Neural cell (in vitro differentiated cells): ENCODE data around the gene ACAP3. TPM values are rescaled to one million over a fixed set of nuclear protein-coding genes. Genes with fewer than 3 reads are reported as not detected.

ENCODE experiments used
- H2AFZ ChIP-seq: fragments of 200-600, 300-800 bp; sonication (generic), shearing (Covaris generic); 2 replicates; pipeline ENCODE4 v1.6.0; 2014; ENCODE audit warnings: low read depth, mild to moderate bottlenecking, antibody characterized with exemption, low read length, moderate library complexity
- H3F3A ChIP-seq: fragments of 200-600 bp; shearing (Covaris generic); 2 replicates; pipeline ENCODE4 v1.6.1; 2016; ENCODE audit warnings: mild to moderate bottlenecking, moderate library complexity, mixed read lengths, antibody characterized with exemption, low read length; ENCODE audit not compliant: insufficient read depth, poor library complexity, severe bottlenecking
- H3K27ac ChIP-seq: fragments of 200-600, 300-800 bp; sonication (generic), shearing (Covaris generic); 2 replicates; pipeline ENCODE4 v1.5.1; 2014; ENCODE audit warnings: mild to moderate bottlenecking, low read length, moderate library complexity
- H3K27me3 ChIP-seq: fragments of 300-800, 200-600 bp; sonication (generic), shearing (Covaris generic); 2 replicates; pipeline ENCODE4 v1.6.0; 2014; ENCODE audit warnings: mild to moderate bottlenecking, low read depth, low read length, moderate library complexity; ENCODE audit not compliant: insufficient read depth
- H3K36me3 ChIP-seq: fragments of 300-800, 200-600 bp; sonication (generic), shearing (Covaris generic); 2 replicates; pipeline ENCODE4 v1.5.1; 2014; ENCODE audit warnings: mild to moderate bottlenecking, antibody characterized with exemption, low read length, moderate library complexity; ENCODE audit not compliant: insufficient read depth
- H3K4me2 ChIP-seq: fragments of 300-800, 200-600 bp; sonication (generic), shearing (Covaris generic); 2 replicates; pipeline ENCODE4 v1.6.0; 2014; ENCODE audit warnings: mild to moderate bottlenecking, low read length
- H3K4me3 ChIP-seq: fragments of 300-800, 200-600 bp; sonication (generic), shearing (Covaris generic); 2 replicates; pipeline ENCODE4 v1.5.1; 2014; ENCODE audit warnings: mild to moderate bottlenecking, low read length, moderate library complexity
- H3K79me2 ChIP-seq: fragments of 200-600 bp; shearing (Covaris generic); replicated peaks from 2 replicates; pipeline ENCODE4 v1.6.0; 2014; ENCODE audit warnings: mild to moderate bottlenecking, low read length, moderate library complexity; ENCODE audit not compliant: insufficient read depth
- H3K9ac ChIP-seq: fragments of 300-800, 200-600 bp; sonication (generic), shearing (Covaris generic); 2 replicates; pipeline ENCODE4 v1.6.1; 2016; ENCODE audit warnings: mild to moderate bottlenecking, low read length, mixed read lengths
- H3K9me2 ChIP-seq: fragments of 200-600 bp; shearing (Covaris generic); 2 replicates; pipeline ENCODE4 v1.6.1; 2016; ENCODE audit warnings: mild to moderate bottlenecking, low read length, mixed read lengths; ENCODE audit not compliant: insufficient read depth
- H3K9me3 ChIP-seq: fragments of 200-600, 300-800 bp; sonication (generic), shearing (Covaris generic); 2 replicates; pipeline ENCODE4 v1.6.1; 2016; ENCODE audit warnings: mild to moderate bottlenecking, mixed run types, low read length, moderate library complexity, mixed read lengths
- H4K20me1 ChIP-seq: fragments of 200-600 bp; shearing (Covaris generic); 2 replicates; pipeline ENCODE4 v1.6.1; 2016; ENCODE audit warnings: mild to moderate bottlenecking, mixed run types; ENCODE audit not compliant: insufficient read depth
- EP300 ChIP-seq: fragments of 450-650 bp; conservative IDR thresholded peaks from 2 replicates; pipeline ENCODE4 v1.6.1; 2014; ENCODE audit warnings: antibody characterized with exemption, mild to moderate bottlenecking, moderate library complexity; ENCODE audit not compliant: poor library complexity, severe bottlenecking
- EZH2 ChIP-seq: fragments of 200-600, 300-800 bp; shearing (Covaris generic), sonication (generic); IDR thresholded peaks from 2 replicates; pipeline ENCODE4 v1.6.1; 2014; ENCODE audit warnings: antibody characterized with exemption, low read length, borderline replicate concordance, mild to moderate bottlenecking; ENCODE audit not compliant: insufficient read depth, poor library complexity, severe bottlenecking
- MXI1 ChIP-seq: fragments of 450-650 bp; conservative IDR thresholded peaks from 2 replicates; pipeline ENCODE4 v1.6.1; 2014; ENCODE audit warnings: antibody characterized with exemption, mild to moderate bottlenecking; ENCODE audit not compliant: poor library complexity, severe bottlenecking
- POLR2AphosphoS5 ChIP-seq: IDR thresholded peaks from 2 replicates; pipeline ENCODE4 v1.6.1; 2012
- RAD21 ChIP-seq: fragments of 450-650 bp; conservative IDR thresholded peaks from 2 replicates; pipeline ENCODE4 v1.6.1; 2014; ENCODE audit warnings: antibody characterized with exemption, mild to moderate bottlenecking, moderate library complexity
- REST ChIP-seq: IDR thresholded peaks from 2 replicates; pipeline ENCODE4 v1.6.1; 2012; ENCODE audit warnings: borderline replicate concordance
- SMC3 ChIP-seq: fragments of 450-650 bp; conservative IDR thresholded peaks from 2 replicates; pipeline ENCODE4 v1.6.1; 2014; ENCODE audit warnings: antibody characterized with exemption, mild to moderate bottlenecking, moderate library complexity; ENCODE audit not compliant: poor library complexity
- TAF1 ChIP-seq: IDR thresholded peaks from 2 replicates; pipeline ENCODE4 v1.6.1; 2012; ENCODE audit warnings: low read depth
- polyA plus RNA-seq: library from polyadenylated mRNA; depleted of rRNA; stranded (reverse); fragments of >200 nt; gene quantifications from 2 replicates; pipeline ENCODE4 v1.2.3, GENCODE V29; 2014
- TF ChIP-seq, protein P1 (sequence below): fragments of 450-650 bp; IDR thresholded peaks from 2 replicates; pipeline ENCODE4 v1.5.1; 2014; ENCODE audit warnings: antibody characterized with exemption, mild to moderate bottlenecking, moderate library complexity; ENCODE audit not compliant: poor library complexity, severe bottlenecking

The ACAP3 gene
- polyA plus RNA-seq, 1 donor from 2014 or later: 186 TPM

DNA sequence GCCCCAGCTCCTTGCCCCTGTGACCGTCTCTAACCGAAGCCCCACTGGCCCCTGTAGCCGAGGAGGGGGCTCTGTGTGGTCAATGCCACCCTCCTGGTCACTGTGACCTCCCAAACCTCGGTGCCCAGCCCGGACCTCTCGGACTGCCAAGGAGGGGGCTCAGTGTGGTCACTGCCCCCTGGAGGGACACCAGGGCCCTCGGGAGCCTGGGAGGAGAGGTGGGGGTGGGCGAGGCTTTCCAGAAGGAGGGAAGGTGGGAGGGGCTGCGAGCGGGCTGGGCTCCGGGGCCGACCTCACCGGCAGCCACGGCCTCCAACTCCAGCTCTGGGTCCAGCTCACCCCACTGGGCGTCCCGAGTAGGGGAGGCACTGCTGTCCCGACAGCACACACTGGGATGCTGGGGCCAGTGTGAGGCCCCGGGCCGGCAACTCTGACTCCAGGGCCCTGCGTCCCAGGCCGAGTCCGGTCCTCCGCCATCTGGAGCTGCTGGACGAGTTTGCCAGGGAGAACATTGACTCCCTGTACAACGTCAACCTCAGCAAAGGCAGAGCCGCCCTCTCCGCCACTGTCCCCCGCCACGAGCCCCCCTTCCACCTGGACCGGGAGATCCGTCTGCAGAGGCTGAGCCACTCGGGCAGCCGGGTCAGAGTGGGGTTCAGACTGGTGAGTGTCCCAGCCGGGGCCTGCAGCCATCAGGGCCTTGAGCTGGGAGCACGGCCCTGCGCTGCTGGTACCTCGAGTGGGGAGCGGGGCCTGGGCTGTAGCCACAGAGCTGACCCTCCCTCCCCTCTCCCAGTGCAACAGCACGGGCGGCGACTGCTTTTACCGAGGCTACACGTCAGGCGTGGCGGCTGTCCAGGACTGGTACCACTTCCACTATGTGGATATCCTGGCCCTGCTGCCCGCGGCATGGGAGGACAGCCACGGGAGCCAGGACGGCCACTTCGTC is 21.1 kb downstream of the ACAP3 start:
- Histone ChIP-seq H2AFZ (no peak overlapping the region), H3K4me3 (no peak overlapping the region), H3F3A (no peaks in the 10 kb centered on the region), H4K20me1 (no peaks in the 10 kb centered on the region), H3K9me2 (no peaks in the 10 kb centered on the region), H3K9me3 (no peaks in the 10 kb centered on the region), H3K27ac (no peak overlapping the region), H3K9ac (no peak overlapping the region), H3K79me2 (no peaks in the 10 kb centered on the region), H3K36me3 (no peaks in the 10 kb centered on the region), H3K27me3 (no peaks in the 10 kb centered on the region), H3K4me2 (no peak overlapping the region)
- no peak for TF ChIP-seq POLR2AphosphoS5
- no peak for TF ChIP-seq MXI1
- TF ChIP-seq EP300: no peak
- TF ChIP-seq SMC3: no peak
- TF ChIP-seq EZH2: no peak
- no peak for TF ChIP-seq RAD21
- no peak for TF ChIP-seq REST
- no peak for TF ChIP-seq TAF1
- TF ChIP-seq, protein P1, sequence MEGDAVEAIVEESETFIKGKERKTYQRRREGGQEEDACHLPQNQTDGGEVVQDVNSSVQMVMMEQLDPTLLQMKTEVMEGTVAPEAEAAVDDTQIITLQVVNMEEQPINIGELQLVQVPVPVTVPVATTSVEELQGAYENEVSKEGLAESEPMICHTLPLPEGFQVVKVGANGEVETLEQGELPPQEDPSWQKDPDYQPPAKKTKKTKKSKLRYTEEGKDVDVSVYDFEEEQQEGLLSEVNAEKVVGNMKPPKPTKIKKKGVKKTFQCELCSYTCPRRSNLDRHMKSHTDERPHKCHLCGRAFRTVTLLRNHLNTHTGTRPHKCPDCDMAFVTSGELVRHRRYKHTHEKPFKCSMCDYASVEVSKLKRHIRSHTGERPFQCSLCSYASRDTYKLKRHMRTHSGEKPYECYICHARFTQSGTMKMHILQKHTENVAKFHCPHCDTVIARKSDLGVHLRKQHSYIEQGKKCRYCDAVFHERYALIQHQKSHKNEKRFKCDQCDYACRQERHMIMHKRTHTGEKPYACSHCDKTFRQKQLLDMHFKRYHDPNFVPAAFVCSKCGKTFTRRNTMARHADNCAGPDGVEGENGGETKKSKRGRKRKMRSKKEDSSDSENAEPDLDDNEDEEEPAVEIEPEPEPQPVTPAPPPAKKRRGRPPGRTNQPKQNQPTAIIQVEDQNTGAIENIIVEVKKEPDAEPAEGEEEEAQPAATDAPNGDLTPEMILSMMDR: no peak

DNA sequence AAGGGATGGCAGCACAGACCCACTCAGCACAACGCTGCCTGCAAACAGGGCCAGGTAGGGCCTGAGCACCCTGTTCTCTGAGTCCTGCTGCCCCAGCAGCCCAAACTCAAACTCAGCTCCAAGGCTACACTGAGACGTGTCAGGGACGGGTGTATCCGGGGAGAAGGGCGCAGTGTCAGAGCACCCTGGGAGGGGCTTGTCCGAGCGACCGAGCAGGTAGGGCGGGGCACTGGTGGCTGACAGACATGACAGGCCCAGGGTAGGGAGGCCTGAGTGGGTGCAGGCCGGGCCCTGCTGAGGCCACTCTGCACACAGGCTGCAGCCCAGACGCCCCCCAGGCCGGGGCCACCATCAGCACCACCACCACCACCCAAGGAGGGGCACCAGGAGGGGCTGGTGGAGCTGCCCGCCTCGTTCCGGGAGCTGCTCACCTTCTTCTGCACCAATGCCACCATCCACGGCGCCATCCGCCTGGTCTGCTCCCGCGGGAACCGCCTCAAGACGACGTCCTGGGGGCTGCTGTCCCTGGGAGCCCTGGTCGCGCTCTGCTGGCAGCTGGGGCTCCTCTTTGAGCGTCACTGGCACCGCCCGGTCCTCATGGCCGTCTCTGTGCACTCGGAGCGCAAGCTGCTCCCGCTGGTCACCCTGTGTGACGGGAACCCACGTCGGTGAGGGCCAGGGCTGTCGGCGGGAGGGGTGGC is 22.0 kb downstream of the ACAP3 start:
- no peak overlapping the region for H3K4me3 ChIP-seq
- no peak overlapping the region for H3K27ac ChIP-seq
- H3K27me3 ChIP-seq: no peaks in the 10 kb centered on the region
- H3K9ac ChIP-seq: no peak overlapping the region
- H3K36me3 ChIP-seq: no peaks in the 10 kb centered on the region
- H3K79me2 ChIP-seq: no peaks in the 10 kb centered on the region
- TF ChIP-seq TAF1 (no peak), EZH2 (no peak), RAD21 (no peak), POLR2AphosphoS5 (no peak), MXI1 (no peak), SMC3 (no peak), REST (no peak), EP300 (no peak)
- TF ChIP-seq, protein P1: no peak
- no peaks in the 10 kb centered on the region for H4K20me1 ChIP-seq
- H3F3A ChIP-seq: no peaks in the 10 kb centered on the region
- H3K4me2 ChIP-seq: no peak overlapping the region
- no peaks in the 10 kb centered on the region for H3K9me3 ChIP-seq
- H3K9me2 ChIP-seq: no peaks in the 10 kb centered on the region
- no peak overlapping the region for H2AFZ ChIP-seq
